GM12891 (cell line): ENCODE data around the gene EML6.

Experiments
- POLR2A ChIP-seq: IDR thresholded peaks from 2 replicates; pipeline ENCODE4 v1.6.1; 2011; ENCODE audit warnings: low read depth, low read length, control low read depth
- POLR2AphosphoS5 ChIP-seq: IDR thresholded peaks from 2 replicates; pipeline ENCODE4 v1.6.1; 2011; ENCODE audit warnings: low read depth, low read length, control low read depth
- SPI1 ChIP-seq: IDR thresholded peaks from 2 replicates; pipeline ENCODE4 v1.6.1; 2011; ENCODE audit warnings: low read depth, low read length, control low read depth

DNA sequence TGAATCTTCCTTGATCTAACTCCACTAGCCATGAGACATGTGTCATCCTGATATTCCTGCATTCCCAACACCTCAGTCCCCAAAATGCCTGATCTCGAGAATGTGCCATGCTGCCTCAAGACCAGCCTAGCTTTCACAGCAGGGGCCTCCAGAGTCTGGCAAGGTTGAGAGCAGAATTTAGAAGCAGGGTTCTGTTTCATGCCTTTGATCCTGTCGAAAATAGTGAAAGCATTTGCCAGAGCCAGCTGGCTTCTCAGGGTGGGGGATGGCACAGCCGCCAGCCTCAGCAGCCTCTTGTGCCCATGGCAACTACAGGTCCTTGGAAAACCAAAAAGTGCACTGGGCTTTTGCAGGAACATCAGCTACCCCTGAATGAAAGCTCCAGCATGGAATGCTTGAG lies 183.3 kb downstream of the EML6 start:
- TF ChIP-seq POLR2A: no peak
- no peak for TF ChIP-seq SPI1
- no peak for TF ChIP-seq POLR2AphosphoS5
